Upper lobe of right lung (tissue), 1 donor: ENCODE results near the gene INPP1. TPM values are rescaled to one million over a fixed set of nuclear protein-coding genes. Genes with fewer than 3 reads are reported as not detected.

ENCODE experiments used
- ATAC-seq: fragments of 200-7000 bp; cut with Tn5 transposase; one replicate; pipeline ENCODE4 v1.9.1; 2020; ENCODE audit warnings: mild to moderate bottlenecking, moderate library complexity
- DNase-seq: peaks from one replicate; pipeline ENCODE4 v3.0.0-alpha.2; 2020
- H3K27ac ChIP-seq: fragments of 200-600 bp; one replicate; pipeline ENCODE4 v1.8.0; 2022
- H3K27me3 ChIP-seq: fragments of 200-600 bp; one replicate; pipeline ENCODE4 v1.8.0; 2022; ENCODE audit warnings: mild to moderate bottlenecking
- H3K36me3 ChIP-seq: fragments of 200-600 bp; one replicate; pipeline ENCODE4 v1.8.0; 2022
- H3K4me1 ChIP-seq: fragments of 200-600 bp; one replicate; pipeline ENCODE4 v1.8.0; 2022
- H3K4me3 ChIP-seq: fragments of 200-600 bp; one replicate; pipeline ENCODE4 v1.8.0; 2022; ENCODE audit warnings: mild to moderate bottlenecking
- H3K9me3 ChIP-seq: fragments of 200-600 bp; one replicate; pipeline ENCODE4 v1.8.0; 2022
- intact Hi-C: fragments of 100-400 bp; cut with DNase I; formaldehyde crosslinking; loops from one replicate; pipeline ENCODE4 v1.11.0; 2022
- total RNA-seq: library from RNA; stranded (reverse); fragmentation: NEBNext Ultra II Directional; extraction: Animal tissue kit (Norgen Biotek cat#: 25700); gene quantifications from one replicate; pipeline ENCODE4 v1.2.1, GENCODE V29; 2021
- TF ChIP-seq, protein P1 (sequence below): fragments of 200-600 bp; IDR thresholded peaks from one replicate; pipeline ENCODE4 v1.8.0; 2022; ENCODE audit warnings: antibody characterized with exemption
- donor health status: DM: no; HTN: yes; CAD: no; lungs with severe emphysema.

The INPP1 gene
- total RNA-seq, 1 donor from 2014 or later = 38.1 TPM

DNA sequence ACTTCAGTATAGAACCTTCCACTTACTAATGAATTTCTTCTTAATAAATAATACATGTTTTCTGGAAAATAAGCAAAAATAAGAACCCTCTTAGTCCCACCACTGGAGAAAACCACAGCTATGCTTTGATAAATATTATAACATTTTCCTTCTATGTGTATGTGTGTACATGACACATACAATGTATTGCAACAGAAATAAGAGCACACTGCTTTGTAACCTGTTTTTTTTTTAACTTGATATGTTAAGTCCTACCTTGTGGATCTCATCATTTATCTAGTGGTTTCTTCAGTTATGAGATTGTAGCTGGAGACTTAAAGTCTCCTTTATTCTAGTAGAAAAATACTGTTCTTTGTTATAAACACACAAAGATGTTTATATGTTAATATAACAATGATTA lies 17.2 kb downstream of the INPP1 start:
- H3K4me3 ChIP-seq = peak overlapping the region; percentile 31
- TF ChIP-seq, protein P1, sequence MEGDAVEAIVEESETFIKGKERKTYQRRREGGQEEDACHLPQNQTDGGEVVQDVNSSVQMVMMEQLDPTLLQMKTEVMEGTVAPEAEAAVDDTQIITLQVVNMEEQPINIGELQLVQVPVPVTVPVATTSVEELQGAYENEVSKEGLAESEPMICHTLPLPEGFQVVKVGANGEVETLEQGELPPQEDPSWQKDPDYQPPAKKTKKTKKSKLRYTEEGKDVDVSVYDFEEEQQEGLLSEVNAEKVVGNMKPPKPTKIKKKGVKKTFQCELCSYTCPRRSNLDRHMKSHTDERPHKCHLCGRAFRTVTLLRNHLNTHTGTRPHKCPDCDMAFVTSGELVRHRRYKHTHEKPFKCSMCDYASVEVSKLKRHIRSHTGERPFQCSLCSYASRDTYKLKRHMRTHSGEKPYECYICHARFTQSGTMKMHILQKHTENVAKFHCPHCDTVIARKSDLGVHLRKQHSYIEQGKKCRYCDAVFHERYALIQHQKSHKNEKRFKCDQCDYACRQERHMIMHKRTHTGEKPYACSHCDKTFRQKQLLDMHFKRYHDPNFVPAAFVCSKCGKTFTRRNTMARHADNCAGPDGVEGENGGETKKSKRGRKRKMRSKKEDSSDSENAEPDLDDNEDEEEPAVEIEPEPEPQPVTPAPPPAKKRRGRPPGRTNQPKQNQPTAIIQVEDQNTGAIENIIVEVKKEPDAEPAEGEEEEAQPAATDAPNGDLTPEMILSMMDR = no peak
- DNase-seq = no peak

DNA sequence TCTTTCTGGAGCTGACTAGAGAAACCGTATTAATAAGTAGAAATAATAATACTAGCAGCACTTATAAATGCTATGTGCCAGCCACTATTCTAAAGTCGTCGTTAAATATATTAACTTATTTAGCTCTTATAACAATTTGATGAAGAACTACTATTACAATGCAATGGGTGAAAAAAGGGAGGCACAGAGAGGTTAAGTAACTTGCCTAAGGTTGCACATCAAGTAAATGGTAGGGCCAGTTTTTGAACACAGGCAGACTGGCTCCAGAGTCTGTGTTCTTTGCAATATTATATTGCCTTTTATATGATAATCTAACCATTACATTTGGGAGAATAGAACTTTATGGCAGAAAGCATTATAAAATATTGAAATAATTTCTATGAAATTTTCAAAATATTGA lies 17.6 kb downstream of the INPP1 start:
- DNase-seq = no peak
- no peaks in the 10 kb centered on the region for H3K9me3 ChIP-seq
- peaks cover 8% of the 10 kb centered on the region for H3K36me3 ChIP-seq
- TF ChIP-seq, protein P1 = no peak
- ATAC-seq = no peak
- no peak overlapping the region for H3K27ac ChIP-seq
- no peak overlapping the region for H3K4me3 ChIP-seq
- peaks cover 36% of the 10 kb centered on the region for H3K4me1 ChIP-seq
- H3K27me3 ChIP-seq = no peaks in the 10 kb centered on the region
- intact Hi-C loops = no loop called here

More for the DNA sequence above, 17.2 kb downstream of the INPP1 start:
- no peak for ATAC-seq
- no peaks in the 10 kb centered on the region for H3K9me3 ChIP-seq
- H3K36me3 ChIP-seq = peaks cover 8% of the 10 kb centered on the region
- H3K4me1 ChIP-seq = peaks cover 39% of the 10 kb centered on the region
- peak overlapping the region; percentile 65 for H3K27ac ChIP-seq
- intact Hi-C loops = no loop called here
- H3K27me3 ChIP-seq = no peaks in the 10 kb centered on the region

DNA sequence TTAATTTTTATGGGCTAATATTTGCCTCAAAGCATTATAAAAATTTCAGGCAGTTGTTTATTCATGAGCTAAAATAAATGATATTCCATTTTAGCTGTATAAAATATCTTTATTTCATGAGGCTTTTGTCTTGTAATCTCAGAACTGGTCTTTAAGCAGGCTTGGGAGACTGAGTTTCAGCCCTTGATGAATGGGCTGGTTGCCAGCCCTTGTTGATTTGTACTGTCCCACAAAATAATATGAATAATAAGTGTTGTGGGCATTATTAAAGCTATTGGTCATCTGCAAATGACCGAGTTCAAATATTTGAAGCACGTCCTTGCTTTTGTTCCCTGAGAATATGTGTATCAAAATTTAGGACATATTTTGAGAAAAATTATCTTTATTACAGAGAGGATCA lies 18.2 kb downstream of the INPP1 start:
- Histone ChIP-seq H3K4me1 (peaks cover 30% of the 10 kb centered on the region), H3K4me3 (no peak overlapping the region), H3K36me3 (peaks cover 8% of the 10 kb centered on the region), H3K9me3 (no peaks in the 10 kb centered on the region), H3K27me3 (no peaks in the 10 kb centered on the region), H3K27ac (no peak overlapping the region)
- ATAC-seq (no peak), DNase-seq (no peak)
- TF ChIP-seq, protein P1 = no peak
- intact Hi-C loops = no loop called here

DNA sequence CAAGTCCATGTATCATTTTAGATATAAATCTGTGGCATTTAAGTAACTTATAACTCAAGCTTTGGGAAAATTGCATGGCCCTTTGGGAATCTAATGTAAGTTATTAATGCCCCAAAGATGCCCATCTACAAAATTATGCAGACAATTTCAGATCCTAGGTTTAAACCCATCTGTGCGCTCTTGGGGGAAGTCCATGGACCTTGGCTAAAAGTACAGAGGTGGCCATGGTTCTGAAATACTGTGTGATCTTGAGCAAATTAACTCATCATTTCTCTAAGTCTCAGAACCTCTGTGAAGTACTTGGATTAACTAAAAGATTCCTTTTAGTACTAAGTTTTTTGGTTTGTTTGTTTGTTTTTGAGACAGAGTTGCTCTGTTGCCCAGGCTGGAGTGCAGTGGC lies 19.5 kb downstream of the INPP1 start:
- intact Hi-C loops = no loop called here
- H3K4me3 ChIP-seq = no peak overlapping the region
- H3K27me3 ChIP-seq = no peaks in the 10 kb centered on the region

DNA sequence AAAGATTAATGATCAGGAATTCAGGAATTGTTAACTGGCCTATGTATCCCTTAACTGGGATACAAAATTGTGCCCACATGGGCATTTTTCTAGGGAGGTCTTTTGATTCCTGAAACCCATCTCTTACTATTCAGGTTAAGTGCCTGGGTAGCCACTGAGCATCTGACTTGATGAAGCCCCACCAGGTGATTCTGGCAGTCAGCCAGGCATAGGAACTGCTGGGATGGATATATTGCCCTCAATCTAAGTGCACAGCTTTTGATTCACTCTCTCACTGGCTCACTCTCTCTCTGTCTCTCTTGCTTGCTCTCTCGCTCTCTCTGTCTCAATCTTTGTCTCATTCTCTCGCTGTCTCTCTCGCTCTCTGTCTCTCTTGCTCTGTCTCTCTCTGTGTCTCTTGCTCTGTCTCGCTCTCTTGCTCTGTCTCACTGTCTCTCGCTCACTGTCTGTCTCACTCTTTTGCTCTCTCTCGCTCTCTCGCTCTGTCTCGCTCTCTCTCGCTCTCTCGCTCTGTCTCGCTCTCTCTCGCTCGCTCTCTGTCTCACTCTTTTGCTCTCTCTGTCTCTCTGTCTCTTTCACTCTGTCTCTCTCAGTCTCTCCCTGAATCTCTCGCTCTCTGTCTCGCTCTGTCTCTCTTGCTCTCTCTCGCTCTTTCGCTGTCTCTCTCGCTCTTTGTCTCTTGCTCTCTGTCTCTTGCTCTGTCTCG lies 22.3 kb downstream of the INPP1 start:
- peaks cover under 1% of the 10 kb centered on the region for H3K4me1 ChIP-seq
- no peaks in the 10 kb centered on the region for H3K27me3 ChIP-seq
- peaks cover 41% of the 10 kb centered on the region for H3K36me3 ChIP-seq
- H3K27ac ChIP-seq = no peak overlapping the region
- no peak for DNase-seq
- no peak overlapping the region for H3K4me3 ChIP-seq
- TF ChIP-seq, protein P1 = no peak
- H3K9me3 ChIP-seq = no peaks in the 10 kb centered on the region
- intact Hi-C loops = no loop called here
- no peak for ATAC-seq

More for the DNA sequence above, 19.5 kb downstream of the INPP1 start:
- Histone ChIP-seq H3K4me1 (peaks cover 24% of the 10 kb centered on the region), H3K27ac (no peak overlapping the region), H3K36me3 (peaks cover 15% of the 10 kb centered on the region), H3K9me3 (no peaks in the 10 kb centered on the region)
- ATAC-seq (no peak), DNase-seq (no peak)
- TF ChIP-seq, protein P1 = no peak
